ENCODE measurements around the gene ATP8A2.

DNA sequence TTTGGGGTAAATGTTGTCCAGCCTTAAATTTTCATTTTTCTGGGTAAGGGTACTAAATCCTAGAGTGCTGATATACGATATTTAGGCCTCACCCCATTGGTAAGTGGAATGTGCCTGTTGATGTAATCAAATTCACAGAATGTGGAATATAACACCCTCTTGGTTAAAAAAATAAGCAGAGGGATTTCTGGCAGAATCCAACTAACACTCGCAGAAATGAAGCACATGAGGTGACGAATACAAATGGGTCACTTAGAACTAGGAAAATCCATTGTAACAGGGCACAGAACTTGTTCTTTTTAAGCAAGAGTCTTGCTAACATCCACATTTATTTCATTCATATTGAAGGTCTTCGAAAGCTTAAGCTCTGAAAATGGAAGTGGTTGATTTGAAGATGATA lies 359.8 kb downstream of the ATP8A2 start:
- TF ChIP-seq SRF (IDR thresholded peaks at IDR 0.05; ENCODE audit: low read depth in 2 of 2, low read length in 2 of 2) (no peak), ASH2L (IDR thresholded peaks at IDR 0.05; ENCODE audit: borderline replicate concordance, low read depth) (no peak)

Data from GM12878 (cell line).